Kidney (tissue), 14 donors: ENCODE results near the gene RXRA. TPM values are rescaled to one million over a fixed set of nuclear protein-coding genes. Genes with fewer than 3 reads are reported as not detected.

ENCODE experiments used
- DNase-seq, 5 donors: peaks; one replicate each; pipeline ENCODE4 v3.0.0-alpha.2; 2013 to 2020
- FAIRE-seq: peaks from 2 replicates; lab custom pipeline; 2012; peaks lifted over from hg19 to GRCh38; lab: Jason Lieb, UNC
- H3K27ac ChIP-seq, 2 donors: one replicate each; pipeline ENCODE4 v1.7.0; 2013; ENCODE audit warnings: low read depth in 2 of 2, low read length in 2 of 2, inconsistent platforms in 1 of 2
- H3K27me3 ChIP-seq: one replicate; pipeline ENCODE4 v1.7.1; 2013; ENCODE audit warnings: low read length, inconsistent platforms; ENCODE audit not compliant: control insufficient read depth, insufficient read depth
- H3K36me3 ChIP-seq, 3 donors: one replicate each; pipeline versions ENCODE4 v1.7.0 to v1.7.1; 2013; ENCODE audit warnings: low read length in 3 of 3, control low read depth in 1 of 3, inconsistent platforms in 1 of 3; ENCODE audit not compliant: insufficient read depth in 3 of 3, control insufficient read depth in 2 of 3
- H3K4me1 ChIP-seq, 3 donors: one replicate each; pipeline versions ENCODE4 v1.7.0 to v1.7.1; 2013; ENCODE audit warnings: low read length in 3 of 3, inconsistent platforms in 1 of 3, low read depth in 1 of 3; ENCODE audit not compliant: control insufficient read depth in 2 of 3, insufficient read depth in 2 of 3
- H3K4me3 ChIP-seq, 3 donors: one replicate each; pipeline versions ENCODE4 v1.7.0 to v1.8.1; 2013; ENCODE audit warnings: low read length in 3 of 3, control low read depth in 1 of 3, inconsistent platforms in 1 of 3
- H3K9ac ChIP-seq, 3 donors: one replicate each; pipeline versions ENCODE4 v1.7.0 to v1.7.1; 2013; ENCODE audit warnings: low read length in 3 of 3, control low read depth in 1 of 3, inconsistent platforms in 1 of 3
- H3K9me3 ChIP-seq, 3 donors: one replicate each; pipeline versions ENCODE4 v1.7.0 to v1.7.1; 2013; ENCODE audit warnings: low read length in 3 of 3, control low read depth in 1 of 3, inconsistent platforms in 1 of 3; ENCODE audit not compliant: control insufficient read depth in 2 of 3, insufficient read depth in 1 of 3
- CTCF ChIP-seq: IDR thresholded peaks from 3 replicates; pipeline ENCODE4 v1.5.1; 2012; ENCODE audit warnings: mild to moderate bottlenecking, moderate library complexity, borderline replicate concordance; ENCODE audit not compliant: insufficient read depth; ENCODE audit errors: extremely low read depth
- intact Hi-C: fragments of 100-400 bp; cut with DNase I; formaldehyde crosslinking; loops from one replicate; pipeline ENCODE4 v1.11.1; 2022
- polyA plus RNA-seq: library from polyadenylated mRNA; stranded (reverse); fragments of 350-450 nt; fragmentation: Illumina TruSeq; extraction: RNeasy Lipid Tissue Mini Kit (QIAGEN cat#74804); gene quantifications from one replicate; pipeline ENCODE4 v1.2.3, GENCODE V29; 2014; ENCODE audit warnings: low read depth, low replicate concordance; ENCODE audit not compliant: insufficient read depth
- total RNA-seq: library from RNA; stranded (reverse); fragmentation: NEBNext Ultra II Directional; extraction: Animal tissue kit (Norgen Biotek cat#: 25700); gene quantifications from one replicate; pipeline ENCODE4 v1.2.1, GENCODE V29; 2021
- donor health status: control.
- donor health status: control.
- donor health status: control.
- donor health status: control.
- donor health status: control.
- donor health status: DM: yes; HTN: yes; CAD: no.
- donor health status: Normal renal cell carcinoma (clear cell type).

The RXRA gene
- total and polyA plus RNA-seq, 2 donors from 2014 or later, result 24.0 to 49.5 TPM

DNA sequence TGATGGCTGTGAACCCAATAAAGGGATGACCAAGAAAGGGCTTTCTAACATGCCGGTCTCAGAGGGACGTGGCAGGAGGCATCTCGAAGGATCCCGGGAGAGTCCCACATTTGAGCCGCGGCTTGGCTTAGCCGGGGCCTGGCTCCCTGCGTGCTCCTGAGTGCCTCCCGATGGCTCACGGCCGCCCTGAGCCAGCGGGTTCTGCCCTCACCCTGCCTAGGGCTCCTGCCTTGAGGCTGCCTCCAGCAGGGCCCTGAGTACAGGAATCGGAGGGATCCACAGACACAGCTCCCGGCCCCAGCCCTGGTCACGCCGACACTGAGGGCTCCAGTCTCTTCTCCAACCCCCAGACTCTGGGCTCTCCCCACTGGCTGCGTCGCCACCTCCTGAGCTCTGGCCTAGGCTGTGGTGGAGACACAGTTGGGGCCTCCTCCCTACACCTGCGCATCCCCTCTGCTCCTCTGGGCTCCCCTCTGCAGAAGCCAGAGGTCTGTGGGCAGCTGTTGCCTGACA is 44.1 kb upstream of the RXRA start:
- Histone ChIP-seq H3K9ac (no peak overlapping the region), H3K4me1 (no peaks in the 10 kb centered on the region), H3K27me3 (no peaks in the 10 kb centered on the region), H3K9me3 (peaks cover 0 to 4% (median 0%) of the 10 kb centered on the region in 3 donors), H3K36me3 (no peaks in the 10 kb centered on the region), H3K4me3 (no peak overlapping the region), H3K27ac (no peak overlapping the region)
- no peak for DNase-seq
- no peak for FAIRE-seq
- intact Hi-C loops, result no loop called here
- no peak for TF ChIP-seq CTCF

DNA sequence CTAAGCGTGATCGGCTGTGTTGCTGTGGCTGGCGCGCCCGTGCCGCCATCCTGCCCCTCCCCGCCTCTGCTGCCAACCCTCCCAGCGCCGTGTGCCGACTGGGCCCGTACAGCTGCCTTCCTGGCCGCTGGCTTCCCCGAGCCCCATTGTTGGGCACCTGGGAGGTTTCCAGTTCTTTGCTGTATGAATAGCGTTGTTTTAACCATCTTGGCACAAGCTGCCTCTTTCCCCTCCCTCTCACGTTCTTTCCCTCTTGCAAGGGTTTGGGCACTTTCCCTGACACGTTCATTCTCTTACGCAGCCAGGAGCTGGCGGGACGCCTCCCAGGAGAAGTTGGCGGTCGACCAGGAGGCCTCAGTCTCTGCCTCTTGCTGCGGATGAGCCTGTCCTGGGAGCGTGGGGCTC is 43.1 kb upstream of the RXRA start:
- no peak for TF ChIP-seq CTCF
- Histone ChIP-seq H3K36me3 (no peaks in the 10 kb centered on the region), H3K9me3 (peaks cover 0 to 4% (median 0%) of the 10 kb centered on the region in 3 donors), H3K4me1 (no peaks in the 10 kb centered on the region), H3K4me3 (no peak overlapping the region), H3K27ac (no peak overlapping the region), H3K9ac (no peak overlapping the region), H3K27me3 (no peaks in the 10 kb centered on the region)
- intact Hi-C loops, result no loop called here
- FAIRE-seq (no peak), DNase-seq (no peak)

DNA sequence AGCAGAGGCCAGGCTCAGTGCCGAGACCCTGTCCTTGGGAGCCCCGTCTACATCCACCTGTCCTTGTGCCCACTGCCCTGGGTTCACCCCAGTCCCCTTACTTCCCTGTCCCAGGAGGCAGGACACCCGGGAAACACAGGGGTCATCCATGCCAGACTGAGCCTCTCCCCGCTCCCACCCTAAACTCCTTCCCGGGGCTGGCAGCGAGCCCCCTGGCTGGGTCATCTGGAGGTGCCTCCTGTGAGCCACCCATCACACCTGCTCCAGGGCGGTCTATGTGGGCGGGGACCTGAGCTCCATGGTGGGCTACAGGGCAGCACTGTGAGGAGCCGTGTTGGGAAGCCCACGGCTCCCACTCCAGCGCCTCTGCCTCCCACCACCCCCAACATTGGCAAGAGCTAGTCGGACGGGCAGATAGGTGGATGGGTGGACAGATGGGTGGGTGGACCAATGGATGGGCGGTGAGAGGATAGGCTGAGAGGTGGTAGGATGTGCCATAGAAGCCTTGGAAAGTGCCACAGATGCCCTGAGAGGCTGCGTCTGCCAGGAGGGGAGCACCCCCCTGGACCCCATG is 42.5 kb upstream of the RXRA start:
- FAIRE-seq (no peak), DNase-seq (no peak)
- Histone ChIP-seq H3K9me3 (peaks cover 0 to 4% (median 0%) of the 10 kb centered on the region in 3 donors), H3K27ac (no peak overlapping the region), H3K9ac (no peak overlapping the region), H3K27me3 (no peaks in the 10 kb centered on the region), H3K4me3 (no peak overlapping the region), H3K36me3 (no peaks in the 10 kb centered on the region), H3K4me1 (no peaks in the 10 kb centered on the region)
- TF ChIP-seq CTCF, result no peak
- intact Hi-C loops, result no loop called here
